NOMO-1 treated with dmso at 0.1 percent for 144 hours (cell line): Measurements from ENCODE around the gene TLR1.
A peak's percentile ranks its signal among the peaks of the same experiment; 100 is the strongest.
"Not testable (repeated sequence)": the region's sequence is repeated elsewhere in the genome, so short reads cannot be mapped to it uniquely, and the experiment has no call there.

Experiments
- DNase-seq: peaks from one replicate; lab custom pipeline; 2025; ENCODE audit not compliant: unreplicated experiment; lab: John Stamatoyannopoulos, UW

Gene TLR1

DNA sequence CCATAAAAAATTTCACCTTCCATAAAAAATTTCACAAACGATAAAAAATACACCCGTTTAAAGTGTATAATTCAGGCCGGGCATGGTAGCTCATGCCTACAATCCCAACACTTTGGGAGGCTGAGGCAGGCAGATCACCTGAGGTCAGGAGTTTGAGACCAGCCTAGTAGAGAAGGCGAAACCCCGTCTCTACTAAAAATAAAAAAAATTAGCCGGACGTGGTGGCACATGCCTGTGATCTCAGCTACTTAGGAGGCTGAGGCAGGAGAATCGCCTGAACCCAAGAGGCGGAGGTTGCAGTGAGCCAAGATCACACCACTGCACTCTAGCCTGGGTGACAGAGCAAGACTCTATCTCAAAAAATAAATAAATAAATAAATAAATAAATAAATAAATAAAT is 1.7 kb upstream of the TLR1 start:
- not testable (repeated sequence) for DNase-seq

DNA sequence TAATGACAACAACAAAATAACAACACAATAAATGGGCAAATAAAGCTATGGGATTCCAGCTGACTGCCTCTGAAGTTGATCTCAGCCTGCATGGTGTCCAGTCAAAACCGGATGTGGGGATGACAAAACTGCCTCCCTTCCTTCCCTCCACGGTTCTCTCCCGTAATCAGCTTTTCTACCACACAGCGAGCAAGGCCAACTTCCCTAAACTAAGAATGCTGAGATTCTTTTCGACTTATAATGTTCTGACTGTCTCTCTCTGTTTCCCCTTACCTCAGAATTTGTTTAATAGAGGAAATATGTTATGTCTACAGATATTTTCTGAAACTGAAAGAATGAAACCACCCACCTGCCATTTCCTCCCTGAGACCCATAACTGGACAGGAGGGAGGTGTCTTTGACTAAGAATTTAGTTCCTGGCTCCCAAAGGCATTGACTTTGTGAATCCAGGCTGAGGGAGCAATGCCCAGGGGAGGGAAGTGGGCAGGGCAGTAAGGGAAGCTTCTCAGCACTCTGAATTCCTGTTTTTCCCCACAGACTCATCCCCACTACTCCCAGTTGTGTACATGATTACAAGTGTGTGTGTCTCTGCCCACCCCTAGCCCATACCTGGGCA is 1.0 kb upstream of the TLR1 start:
- DNase-seq = peak; percentile 73

DNA sequence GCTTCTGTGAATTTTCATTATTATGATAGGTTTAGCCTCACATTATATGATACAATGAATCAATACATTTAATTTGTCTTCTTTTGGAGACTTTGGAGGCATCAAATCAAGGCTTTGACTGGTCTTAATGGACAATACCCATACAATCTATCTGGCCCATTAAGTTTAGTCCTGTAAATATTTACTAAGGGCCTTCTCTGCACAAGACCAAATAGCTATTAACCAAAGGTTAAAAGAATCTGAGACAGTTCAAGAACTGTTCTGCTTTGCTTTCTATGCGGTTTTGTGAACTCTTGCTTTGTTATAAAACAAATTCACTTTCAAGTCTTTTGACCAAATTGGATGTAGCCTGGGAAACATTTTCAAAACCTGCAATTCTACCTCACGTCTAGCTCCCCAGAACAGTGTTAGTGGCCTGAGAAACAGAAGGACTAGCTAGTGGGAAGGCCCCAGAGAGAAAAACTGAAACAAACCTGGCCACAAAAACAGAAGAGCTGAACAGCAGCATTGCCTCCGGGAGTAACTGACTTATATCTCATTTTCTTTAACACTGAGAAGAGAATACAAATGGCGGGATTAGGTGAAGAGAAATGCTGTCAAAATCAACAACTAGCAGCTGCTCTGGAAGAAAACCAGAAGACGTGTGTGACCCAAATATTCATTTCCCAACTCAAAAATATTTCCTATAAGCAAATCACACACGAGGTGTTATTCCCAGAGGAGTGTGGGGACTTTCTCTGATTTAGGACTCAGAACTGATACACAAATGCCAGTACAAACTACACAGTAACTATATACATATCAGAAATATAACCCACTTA is 548 bp downstream of the TLR1 start:
- DNase-seq = no peak

DNA sequence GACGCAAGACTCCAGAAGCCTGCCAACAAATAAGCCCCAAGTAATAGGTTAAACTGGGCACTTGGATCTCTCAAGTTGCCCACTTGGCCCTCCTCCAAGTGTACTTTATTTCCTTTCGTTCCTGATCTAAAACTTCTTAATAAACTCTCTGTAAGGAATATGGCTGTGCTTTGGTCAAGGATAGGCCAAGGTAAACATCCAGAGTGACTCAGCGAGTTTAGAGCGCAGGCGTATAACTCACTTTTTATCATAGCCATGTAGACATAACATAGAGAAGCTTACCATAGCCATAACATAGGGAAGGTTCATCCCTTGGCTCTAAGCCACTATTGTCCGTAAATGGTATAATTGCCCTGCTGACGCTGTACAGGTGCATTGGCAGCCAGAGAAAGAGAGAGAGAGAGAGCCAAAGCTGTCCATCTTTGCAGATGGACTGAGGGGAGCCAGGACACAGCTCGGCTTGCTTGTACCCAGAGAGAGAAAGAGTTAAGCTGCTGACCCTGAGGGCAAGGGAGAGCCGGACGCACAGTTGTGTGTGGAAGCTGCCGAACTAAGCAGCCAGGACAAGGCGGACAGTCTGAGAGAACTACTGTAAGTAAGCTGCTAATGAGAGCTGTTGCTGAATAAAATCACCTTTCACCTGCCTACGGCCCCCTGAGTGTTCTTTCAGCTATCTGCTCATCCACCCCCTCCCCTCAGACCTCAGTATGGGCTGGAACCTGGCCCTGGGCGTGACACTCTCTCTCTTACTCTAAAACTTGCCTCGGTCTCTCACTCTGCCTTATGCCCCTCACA is 1.8 kb downstream of the TLR1 start:
- no peak for DNase-seq

DNA sequence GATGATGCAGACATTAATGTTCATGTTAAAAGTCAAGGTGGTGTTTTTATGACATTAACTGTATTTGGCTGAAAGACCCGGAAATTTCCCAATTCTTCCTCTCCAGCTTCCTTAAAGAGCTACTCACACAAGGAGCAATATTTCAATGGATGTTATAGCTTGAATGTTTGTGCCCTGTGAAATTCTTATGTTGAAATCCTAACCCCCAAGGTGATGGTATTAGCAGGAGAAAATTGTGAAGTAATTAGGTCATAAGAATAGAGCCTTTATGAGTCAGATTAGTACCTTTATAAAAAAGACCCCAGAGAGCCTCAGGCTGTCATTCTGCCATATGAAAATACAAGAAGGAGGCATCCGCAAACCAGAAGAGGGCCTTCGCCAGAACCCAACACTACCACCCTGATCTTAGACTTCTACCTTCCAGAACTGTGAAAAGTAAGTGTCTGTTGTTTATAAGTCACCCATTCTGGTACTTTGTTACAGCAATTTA is 3.6 kb downstream of the TLR1 start:
- no peak for DNase-seq

DNA sequence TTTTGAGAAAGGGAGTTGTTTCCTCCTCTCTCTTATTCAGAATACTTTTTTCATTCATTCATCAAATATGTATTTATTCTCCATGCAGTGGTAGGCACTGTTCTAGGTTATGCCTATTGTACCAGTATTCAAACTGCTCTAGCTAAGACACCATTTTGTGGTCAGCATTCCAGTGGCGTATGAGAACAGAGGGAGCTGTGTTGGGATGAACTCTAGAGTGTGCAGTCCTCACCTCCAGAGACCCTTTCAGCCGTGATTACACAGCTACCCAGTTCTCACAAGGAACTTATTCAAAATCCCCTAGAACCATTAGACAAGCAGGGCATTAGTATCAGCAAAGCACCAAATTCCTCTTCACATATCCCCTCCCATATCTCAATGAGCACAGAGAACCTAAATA is 4.2 kb downstream of the TLR1 start:
- DNase-seq = no peak

DNA sequence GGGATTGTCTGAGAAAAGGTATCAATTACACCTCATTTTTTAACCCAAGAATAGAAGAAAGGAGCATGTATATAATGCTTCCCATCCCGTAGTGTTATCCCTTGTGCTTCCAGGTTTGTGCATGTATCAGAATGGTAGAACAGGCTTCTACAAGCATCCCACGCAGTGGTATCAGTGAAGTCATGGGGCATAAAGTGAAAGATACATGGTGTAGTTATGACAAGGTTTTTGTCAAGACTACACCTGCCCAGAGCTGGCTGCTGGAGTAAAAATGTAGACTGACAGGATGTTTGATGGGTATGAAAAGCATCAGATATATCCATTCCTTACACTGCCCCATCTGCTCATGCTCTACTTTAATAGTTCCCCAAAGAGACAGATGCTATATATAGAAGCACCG is 9.5 kb downstream of the TLR1 start:
- no peak for DNase-seq

DNA sequence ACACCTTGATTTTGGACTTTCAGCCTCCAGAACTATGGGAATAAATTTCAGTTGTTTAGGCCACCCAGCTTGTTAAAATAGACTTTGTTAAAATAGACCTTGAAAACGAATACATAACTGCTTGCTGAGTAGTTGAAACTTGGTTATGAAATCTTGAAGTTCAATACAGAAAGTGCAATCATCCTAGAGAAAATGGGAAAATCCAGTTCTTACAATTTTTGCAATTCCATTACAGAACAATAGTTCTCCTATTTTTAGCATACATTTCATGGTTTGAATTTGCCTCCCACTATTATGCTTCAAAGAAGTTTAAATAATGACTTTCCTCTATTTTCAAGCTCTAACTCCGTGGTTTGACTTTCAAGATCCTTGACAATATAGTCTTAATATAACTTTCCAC is 10.5 kb downstream of the TLR1 start:
- no peak for DNase-seq

DNA sequence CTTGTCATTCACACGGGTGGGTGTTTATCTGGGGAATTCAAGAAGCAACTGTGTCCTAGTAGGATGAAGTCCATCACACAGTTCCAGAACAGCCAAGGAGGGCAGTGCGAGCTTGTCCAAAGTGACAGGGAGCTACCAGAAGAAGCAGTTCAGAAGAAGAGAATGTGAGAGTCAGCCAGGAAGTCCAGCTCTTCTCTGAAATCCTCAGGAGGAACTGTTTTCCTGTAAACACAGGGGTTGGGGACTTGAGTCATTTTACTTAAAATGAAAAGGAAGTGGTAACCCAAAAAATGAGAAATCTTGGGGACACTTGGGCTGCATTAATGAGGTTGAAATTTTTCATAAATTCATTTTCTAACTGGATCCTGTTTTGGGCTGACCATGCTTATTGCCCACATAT is 13.6 kb downstream of the TLR1 start:
- no peak for DNase-seq

DNA sequence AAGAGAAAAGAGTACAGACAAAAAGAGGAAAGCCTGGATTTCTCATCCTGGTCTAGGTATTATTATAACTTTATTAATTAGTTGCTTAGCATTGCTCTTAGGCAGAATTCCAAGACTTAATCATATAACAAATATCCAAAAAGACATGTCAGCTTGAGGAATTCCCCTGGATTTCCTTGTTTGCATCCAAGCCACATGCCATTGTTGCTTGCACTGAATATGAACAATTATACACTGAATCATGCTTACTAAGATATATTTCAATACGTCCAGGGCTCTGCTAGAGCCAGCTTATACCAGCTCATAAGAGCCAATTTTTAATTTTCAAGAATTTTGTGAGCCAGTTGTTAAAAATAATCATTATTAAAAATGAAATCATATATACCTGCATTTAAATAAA is 16.3 kb downstream of the TLR1 start:
- no peak for DNase-seq

DNA sequence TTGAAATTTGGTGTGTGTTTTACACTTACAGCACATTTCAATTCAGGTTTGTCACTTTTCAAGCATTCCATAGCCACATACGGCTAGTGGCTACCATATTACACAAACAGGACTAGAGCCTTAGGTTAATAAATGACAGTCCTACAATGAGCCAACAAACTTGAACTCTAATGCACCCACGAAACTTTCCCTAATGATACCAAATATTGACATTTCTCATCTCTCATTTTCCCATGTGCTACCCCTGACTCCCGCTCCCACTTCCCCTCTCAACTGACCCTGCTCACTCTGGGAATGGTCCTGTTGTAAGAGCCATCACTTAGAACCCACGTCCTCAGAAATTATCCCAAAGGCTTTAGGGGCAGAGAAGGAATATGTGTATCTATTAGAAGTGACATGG is 16.9 kb downstream of the TLR1 start:
- no peak for DNase-seq

DNA sequence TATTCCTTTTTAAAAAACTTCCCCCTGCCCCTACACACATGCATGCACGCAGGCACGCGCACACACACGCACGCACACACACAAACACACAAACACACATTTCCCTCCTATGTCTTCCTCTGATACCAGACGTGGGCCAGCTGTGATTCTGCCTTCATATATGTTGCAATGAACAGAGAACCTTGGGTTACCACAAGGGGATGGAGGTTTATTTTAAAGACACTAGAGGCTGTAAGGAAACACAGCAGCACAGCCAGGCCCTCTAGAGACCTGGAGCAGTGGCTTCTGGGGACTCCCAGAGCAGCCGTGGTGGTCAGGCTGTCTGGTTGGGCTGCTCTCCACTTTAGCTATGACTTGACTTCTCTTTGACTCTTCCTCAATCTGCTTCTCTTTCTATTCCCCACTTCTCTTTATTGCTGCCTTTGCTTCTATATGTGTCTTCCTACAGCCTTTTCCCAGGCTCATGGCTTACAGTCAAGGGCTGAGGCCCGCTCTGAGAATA is 18.6 kb downstream of the TLR1 start:
- peak; percentile 69 for DNase-seq

DNA sequence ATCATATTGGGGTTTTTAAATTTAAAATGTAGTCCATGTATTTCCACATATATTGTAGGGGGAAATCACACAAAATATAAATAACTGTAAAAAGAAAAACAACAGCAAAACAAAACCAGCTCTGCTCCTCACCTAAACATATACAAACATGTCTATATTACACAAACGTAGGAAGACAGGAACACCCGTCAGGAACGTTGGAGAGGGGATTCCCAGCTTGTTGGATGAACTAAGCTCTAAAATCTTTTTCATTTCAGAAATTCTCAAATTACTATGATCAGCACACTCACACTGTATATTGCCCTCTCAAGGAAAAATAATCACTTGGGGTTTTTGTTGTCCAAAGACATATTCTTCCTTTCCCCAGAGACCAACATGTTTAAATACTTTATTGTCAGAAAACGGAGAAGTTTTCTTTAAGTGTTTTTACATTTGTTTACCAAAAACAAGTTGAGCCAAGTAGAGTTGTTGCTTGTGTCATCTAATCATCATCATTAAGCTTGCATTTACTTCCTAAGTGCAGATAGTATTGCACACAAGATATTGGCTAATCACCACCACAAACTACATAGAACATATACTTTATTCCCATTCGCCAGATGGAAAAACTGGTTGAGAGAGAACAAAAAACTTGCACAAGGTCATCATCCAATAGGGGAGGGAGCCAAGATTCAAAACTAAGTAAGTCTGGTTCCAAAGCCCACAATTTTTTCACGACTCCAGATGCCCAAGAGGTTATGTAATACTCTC is 19.4 kb downstream of the TLR1 start:
- no peak for DNase-seq

DNA sequence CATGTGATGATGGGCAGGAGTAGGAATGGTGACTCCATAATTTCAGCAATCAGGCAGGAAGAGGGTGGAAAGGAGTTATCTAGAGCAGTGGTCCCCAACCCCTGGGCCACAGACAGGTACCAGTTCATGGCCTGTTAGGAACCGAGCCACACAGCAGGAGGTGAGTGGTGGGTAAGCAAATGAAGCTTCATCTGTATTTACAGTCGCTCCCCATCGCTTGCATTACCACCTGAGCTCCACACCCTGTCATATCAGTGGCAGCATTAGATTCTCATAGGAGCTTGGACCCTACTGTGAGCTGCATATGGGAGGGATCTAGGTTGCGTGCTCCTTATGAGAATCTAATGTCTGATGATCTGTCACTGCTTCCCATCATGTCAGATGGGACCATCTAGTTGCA is 20.4 kb downstream of the TLR1 start:
- DNase-seq = no peak

DNA sequence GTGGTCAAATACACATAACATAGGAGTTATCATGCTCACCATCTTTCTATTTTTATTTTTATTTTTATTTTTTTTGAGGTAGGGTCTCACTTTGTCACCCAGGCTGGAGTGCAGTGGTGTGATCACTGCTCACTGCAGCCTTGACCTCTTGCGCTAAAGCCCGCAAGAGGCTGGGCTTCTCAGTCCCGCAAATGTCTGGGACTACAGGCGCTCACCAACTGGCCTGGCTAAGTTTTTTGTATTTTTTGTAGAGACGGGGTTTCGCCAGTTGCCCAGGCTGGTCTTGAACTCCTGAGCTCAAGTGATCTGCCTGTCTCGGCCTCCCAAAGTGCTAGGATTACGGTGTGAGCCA is 21.5 kb downstream of the TLR1 start:
- no peak for DNase-seq

DNA sequence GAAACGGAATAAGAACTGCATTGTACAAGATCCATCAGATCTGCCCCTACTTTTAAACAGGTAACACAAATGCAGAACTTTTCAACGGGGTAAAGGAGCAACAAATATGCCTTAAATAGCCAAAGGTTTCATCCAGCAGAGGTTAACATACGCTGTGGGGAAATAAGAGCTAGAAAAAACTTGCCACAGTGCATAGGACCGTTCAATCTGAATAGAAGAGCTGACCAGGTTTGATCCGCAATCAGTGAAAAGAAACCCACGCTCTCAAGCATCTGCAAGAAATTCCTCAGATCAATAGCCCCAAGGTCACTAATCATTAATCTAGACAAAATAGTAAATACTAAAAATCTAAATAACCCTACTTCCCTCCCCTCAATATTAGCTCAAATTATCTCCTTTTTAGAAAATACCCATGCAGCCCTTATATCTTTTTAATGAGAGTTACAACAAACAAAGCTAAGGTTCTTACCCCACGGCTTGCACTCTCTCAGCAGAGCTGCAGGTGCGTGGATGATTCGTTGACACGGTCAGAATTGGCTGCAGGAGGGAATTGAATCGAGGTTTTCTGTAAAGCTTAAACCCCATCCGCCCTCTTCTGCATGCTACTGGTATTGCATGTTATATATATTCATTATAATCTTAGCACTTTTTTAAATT is 22.0 kb downstream of the TLR1 start, which contains the start of gene TLR10:
Gene TLR10, minus strand, starts transcription at position 539 of the 657 bp plus-strand sequence. CDS start 7,400 bp downstream, outside the sequence.
- DNase-seq = peak; percentile 27

DNA sequence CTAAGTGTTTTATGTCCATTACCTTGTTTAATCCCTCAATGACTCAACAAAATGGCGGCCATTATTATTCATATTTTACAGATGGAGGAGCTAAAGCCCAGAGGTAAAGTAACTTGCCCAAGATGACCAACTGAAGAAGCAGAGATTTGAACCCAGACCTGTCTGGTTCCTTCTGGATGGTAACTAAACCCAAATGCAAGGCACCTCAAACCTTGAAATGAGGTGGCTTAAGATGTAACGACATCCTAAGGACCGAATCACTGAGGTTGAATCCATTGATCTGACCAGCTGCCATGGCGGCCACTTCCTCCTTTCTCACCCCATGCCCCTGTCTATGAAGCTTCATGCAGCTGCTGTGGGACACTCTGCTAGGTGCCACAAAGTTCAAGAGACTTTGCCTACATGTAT is 22.7 kb downstream of the TLR1 start:
- no peak for DNase-seq

DNA sequence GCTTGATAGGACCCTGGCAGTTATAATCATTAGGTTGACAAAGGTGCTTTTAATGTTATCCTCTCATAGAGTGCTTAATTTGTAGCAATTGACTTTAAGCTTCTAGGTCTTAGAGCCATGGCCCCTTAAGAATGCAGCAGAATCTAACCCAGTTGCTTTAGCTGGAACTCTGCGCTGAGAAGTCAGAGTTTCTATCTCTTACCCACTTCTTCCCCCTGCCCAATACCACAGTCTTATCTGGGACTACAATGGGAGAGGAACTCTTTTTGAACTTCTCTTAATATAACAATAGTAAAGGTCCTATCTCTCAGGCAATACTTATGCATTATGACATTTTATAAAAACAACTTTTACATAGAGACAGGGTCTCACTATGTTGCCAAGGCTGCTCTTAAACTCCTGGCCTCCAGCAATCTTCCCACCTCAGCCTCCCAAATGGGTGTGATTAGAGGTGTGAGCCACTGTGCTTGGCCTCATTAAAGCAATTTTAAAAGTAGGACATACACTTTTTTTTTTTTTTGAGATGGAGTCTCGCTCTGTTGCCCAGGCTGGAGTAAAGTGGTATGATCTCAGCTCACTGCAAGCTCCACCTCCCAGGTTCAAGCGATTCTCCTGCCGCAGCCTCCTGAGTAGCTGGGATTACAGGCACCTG is 23.6 kb downstream of the TLR1 start:
- no peak for DNase-seq

DNA sequence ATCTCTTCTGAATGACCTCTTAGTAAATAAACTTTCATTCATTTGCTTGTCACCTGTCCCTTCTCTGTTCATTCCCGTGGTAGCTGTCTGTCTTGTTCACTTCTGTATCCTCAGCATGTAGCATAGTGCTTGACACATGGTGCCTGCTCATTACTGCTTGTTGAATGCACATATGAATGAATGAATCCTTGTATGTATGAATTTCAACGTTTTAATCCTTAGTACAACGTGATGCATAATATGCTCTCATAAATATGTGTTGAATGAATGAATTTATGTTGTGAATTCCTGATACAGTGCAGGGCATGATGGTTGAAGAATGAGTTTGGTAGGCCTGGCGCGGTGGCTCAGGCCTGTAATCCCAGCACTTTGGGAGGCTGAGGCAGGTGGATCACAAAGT is 24.8 kb downstream of the TLR1 start:
- DNase-seq = no peak

DNA sequence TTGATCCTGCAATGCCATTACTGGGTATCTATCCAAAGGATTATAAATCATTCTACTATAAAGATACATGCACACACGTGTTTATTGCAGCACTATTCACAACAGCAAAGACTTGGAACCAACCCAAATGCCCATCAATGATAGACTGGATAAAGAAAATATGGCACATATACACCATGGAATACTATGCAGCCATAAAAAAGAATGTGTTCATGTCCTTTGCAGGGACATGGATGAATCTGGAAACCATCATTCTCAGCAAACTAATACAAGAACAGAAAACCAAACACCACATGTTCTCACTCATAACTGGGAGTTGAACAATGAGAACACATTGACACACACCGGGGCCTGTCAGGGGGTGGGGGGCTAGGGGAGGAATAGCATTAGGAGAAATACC is 26.7 kb downstream of the TLR1 start:
- DNase-seq = not testable (repeated sequence)
